Epithelial cell of esophagus (primary cell): ENCODE data around the gene NAA35.

ENCODE experiments used
- DNase-seq: peaks from one replicate; pipeline ENCODE4 v3.0.0; 2010; ENCODE audit warnings: low read depth
- H3K4me3 ChIP-seq: 2 replicates; pipeline ENCODE4 v1.5.1; 2011; ENCODE audit warnings: mild to moderate bottlenecking, low read length, control low read depth
- CTCF ChIP-seq: IDR thresholded peaks from 2 replicates; pipeline ENCODE4 v1.5.1; 2011; ENCODE audit warnings: low read depth, mild to moderate bottlenecking, low read length, control low read depth, inconsistent platforms; ENCODE audit not compliant: insufficient read depth; ENCODE audit errors: missing control alignments

NAA35 gene

DNA sequence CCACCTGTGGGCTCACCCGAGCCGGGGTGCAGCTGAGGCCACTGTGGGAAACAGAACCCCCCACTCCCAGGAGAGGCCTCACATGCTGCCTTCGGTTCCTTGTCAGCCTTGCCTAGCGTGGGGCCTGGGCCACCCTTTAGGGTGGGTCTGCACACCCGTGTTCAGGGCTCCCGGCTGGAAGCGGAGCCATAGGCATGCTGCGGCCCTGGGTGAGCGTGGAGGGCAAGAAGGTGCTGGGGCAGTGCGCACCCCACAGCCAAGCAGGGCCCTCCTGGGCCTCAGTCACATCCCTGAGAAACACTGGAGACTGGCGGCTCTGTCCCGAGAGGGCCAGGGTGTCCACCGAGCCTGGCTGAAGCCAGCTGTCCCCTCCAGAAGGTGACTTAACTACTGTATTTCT, 116.5 kb downstream of the NAA35 start:
- no peak overlapping the region for H3K4me3 ChIP-seq
- no peak for TF ChIP-seq CTCF
- DNase-seq, result no peak

DNA sequence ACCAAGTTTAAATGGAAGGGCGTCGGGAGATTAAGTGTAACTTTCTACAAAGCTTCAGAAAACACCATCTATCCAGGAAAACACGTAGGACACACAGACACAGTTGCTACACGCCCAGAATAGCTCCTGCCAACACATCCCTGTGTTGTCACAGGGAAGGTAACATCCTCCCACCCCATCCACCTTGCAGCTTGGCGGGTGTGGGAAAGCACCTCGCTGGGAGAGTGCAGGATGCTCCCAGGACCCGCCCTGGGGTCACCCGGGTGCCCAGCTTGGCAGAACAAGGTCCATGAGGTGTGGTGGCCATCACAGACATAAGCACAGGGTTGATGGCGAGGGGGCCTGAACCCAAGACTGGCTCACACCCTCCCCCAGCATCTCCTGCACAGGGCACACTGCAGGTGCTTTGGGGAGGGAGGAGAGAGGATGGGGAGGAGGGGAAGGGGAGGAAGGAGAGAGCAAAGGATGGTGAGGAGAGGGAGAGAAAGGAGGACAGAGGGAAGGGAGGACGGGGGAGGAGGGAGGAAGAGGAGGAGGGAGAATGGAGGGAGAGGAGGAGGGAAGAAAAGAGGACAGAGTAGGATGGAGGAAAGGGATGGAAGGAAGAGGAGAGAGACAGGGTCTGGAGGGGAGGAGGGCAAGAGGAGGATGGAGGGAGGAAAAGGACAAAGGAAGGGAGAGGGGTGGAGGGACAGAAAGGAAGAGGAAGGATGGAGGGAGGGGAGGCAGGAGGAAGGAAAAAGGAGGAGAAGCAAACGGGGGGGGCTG, 121.2 kb downstream of the NAA35 start:
- DNase-seq, result no peak
- no peak for TF ChIP-seq CTCF
- H3K4me3 ChIP-seq, result no peak overlapping the region

- no peak for DNase-seq
- no peak overlapping the region for H3K4me3 ChIP-seq
- TF ChIP-seq CTCF, result no peak
These were observed 122.1 kb downstream of the NAA35 start for GRCh38 chr9:86062845-86063693.

- H3K4me3 ChIP-seq, result no peak overlapping the region
- no peak for DNase-seq
- TF ChIP-seq CTCF, result no peak
These were observed 123.3 kb downstream of the NAA35 start for GRCh38 chr9:86064220-86064619.

GRCh38 chr9:86069206-86069869, 128.4 kb downstream of the NAA35 start:
- DNase-seq, result no peak
- TF ChIP-seq CTCF, result no peak
- H3K4me3 ChIP-seq, result no peak overlapping the region
